NOMO-1 treated with dmso at 0.1 percent for 144 hours (cell line): ENCODE measurements around the gene TNS3.
A peak's percentile ranks its signal among the peaks of the same experiment; 100 is the strongest.

Source experiments
- DNase-seq: peaks from one replicate; lab custom pipeline; 2025; ENCODE audit not compliant: unreplicated experiment; lab: John Stamatoyannopoulos, UW

Gene TNS3

GRCh38 chr7:47508389-47509380 is 73.2 kb downstream of the TNS3 start:
- DNase-seq: no peak

DNA sequence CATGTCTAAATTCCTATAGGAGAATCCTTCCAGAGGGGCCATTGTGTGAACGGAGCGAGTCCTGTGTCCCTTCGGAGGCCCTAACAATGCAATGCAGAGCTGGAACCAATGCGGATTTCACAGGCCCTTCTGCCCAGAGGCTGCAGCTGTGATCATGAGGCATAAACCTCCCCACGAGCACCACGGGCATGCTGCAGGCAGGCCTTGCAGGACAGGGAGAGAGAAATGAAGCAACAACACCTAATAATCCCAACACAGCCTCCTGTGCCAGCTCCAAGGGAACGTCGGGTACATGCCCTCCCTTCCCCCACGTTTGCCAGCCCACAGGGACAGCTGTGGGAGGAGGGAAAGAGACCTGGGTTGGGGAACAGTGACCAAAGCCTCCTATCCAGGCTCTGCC is 74.4 kb downstream of the TNS3 start:
- DNase-seq: no peak

DNA sequence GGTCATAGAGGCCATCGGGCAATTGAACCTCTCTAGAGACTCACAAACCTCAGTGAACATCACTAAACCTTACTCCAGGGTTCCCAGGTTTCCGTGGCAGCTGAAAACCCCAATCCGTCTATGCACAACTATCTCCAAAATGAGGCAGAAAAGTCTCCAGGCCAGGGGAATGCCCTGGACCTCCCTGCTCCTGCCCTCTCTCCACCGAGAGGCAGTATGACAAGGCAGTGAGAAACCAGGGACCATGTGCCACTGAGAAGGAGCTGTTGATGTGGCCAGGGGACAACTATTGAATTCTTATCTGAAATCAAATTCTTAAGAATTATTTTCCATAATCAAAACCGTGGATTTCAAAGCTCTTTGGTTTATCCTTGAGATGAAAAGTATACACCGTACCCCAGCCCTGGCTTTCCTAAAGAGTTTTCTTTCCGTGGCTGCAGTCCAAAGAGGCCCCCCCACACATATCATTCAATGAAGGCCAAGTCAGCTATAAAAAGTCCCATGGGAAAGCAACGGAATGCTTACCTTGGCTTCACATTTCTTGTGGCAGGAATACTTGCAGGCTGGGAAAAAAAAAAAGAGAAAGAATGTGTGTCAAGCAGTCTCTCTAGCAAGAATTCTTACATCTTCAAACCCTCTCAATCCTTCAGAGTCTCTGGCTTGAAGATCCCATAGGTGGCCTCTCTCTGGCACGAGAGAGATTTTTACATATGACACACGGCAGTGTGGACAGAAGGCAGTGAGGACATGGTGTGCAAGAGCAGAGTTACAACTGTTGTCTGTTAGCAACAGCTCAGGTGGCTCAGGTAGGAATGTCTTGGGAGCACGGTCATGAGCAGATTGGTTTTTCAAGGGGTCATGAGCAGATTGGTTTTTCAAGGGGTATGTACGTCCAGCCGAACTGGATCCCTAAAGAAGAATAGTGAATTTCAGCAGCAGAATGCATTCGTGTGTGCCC is 75.2 kb downstream of the TNS3 start:
- DNase-seq: no peak

DNA sequence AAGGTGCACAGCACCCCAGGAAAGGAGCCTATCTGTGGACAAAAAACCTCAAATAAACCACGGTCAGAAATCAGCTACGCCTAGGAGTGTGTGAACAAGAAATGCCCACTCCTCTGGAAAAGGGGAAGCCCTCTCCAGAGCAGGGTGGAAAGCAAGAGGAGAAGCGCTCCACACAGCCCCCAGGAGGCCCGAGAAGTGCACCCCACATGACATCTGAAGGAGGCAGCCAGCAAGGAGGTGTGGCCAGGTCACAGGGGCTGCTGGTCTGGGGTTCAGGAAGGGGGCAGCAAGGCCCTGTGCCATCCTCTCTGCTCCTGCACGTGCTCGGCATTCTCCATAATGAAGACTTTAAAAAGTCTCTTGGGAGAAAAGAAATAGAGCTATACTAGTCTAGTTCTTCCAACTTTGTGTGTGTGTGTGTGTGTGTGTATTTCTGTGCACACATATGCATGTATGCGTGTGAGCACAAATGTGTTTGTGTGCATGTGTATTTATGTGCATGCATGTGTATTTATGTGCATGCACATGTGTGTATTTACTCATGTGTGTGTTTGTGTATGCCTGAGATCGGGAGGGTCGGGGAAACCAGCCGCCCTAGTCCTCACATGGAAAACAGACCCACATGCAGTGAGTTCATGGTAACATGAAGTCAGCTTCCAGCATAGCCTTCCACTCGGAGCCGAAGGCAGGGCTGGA is 76.5 kb downstream of the TNS3 start:
- no peak for DNase-seq

GRCh38 chr7:47504551-47505311 is 77.2 kb downstream of the TNS3 start:
- no peak for DNase-seq

DNA sequence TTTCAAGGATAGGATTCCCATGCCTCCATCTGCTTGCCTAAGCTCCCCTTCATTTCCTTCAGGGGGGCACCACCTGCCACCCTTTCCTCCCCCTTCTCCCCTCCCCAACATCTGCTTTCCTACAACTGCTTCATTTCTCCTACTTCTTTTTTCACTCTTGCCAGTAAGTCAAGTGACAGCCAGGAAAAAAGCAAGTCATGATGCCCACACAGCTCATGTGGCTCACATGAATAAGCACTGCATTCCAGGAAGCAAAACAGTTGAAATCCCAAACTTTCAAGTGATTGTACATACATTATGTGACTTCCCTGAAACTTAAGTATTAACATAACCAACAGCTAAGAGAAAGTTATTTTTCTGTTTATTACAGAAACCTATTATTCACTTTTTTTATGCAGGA is 78.6 kb downstream of the TNS3 start:
- no peak for DNase-seq

DNA sequence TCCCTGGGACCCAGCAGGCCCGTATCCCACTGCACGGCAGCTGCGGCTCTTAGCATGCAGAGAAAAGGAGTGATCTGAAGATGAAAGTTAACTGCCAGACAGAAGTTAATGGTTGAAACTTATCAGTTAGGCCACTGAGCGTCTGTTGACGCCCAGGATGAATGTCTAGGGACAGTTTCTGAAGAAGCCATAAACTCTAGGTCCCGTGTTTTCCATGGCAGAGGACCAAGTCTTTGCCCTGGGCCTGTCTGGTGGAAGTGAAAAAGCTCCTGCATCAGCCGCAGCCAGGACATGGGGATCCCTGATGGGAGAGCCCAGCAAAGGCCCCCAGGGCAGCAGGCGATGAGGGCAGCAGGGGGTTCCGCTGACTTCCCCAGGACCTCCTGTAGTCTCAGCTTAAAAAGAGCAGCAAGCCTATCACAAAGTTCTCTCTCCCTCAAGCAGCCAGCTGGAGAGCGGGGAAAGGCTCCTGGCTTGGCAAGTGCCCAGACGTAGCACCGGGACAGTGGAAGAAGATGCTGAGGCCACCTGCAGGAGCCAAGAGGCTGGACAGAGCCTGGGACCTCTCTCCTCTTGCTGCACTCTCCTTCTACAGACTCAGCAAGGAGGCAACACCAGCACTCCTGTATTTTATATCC is 79.6 kb downstream of the TNS3 start:
- DNase-seq: no peak

GRCh38 chr7:47501406-47501805 is 80.5 kb downstream of the TNS3 start:
- no peak for DNase-seq

DNA sequence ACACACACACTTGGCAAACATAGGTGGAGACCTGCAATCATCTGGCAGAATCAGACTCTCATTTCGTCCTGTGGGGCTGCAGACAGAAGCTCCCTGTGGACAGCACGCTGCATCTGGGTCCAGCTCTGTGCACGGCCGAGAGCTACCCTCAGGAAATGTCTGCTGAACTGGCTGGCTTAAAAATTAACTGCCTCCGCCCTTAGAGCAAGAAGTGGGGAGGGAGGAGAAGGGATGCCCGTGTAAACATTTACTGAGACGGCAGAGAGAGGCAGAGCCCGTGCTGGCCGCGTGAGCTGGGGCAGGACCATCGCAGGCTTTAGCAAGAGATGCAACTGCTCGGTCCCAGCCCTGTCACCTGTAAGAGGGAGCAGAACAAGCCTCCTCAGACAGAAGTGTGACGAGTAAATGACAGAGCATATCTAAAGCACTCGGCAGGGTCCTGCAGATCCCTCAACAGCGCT is 81.8 kb downstream of the TNS3 start:
- DNase-seq: no peak

DNA sequence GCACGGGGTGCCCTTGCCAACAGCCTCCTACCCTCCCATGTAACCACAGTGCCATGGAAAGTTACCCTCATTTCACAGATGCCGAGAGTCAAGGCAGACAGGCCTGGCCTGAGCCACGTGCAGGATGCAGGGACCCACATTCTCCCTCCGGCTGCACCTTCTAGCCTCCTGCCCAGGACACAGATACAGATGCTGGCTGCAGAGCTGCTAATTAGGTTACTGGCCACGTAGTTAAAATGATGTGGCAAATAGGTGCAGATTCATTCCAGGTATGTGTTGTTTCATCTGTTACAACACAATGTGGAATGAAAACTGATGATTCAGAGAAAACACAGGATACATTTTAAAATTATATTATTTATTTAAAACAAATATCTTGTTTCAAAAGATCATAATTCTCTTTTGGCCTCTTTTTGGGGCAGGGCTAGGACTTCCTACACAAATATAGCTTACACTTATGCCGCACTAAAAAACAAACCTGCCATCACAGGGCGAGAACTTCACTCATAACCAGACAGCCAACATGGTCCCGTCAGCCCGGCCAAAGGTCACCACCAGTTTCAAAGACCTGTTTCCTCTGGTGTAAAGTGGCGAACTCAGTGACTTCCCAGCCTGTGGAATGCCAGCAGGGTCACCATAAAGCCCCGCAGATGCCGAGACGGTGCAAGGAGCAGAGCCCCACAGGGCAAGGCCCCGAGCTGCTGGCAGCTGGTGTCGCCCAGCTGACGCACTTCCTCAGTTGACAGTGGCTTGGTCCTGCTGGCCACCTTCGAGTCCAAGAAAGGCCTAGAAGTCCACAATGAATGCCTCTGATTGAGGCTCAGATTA is 83.5 kb downstream of the TNS3 start:
- DNase-seq: no peak

DNA sequence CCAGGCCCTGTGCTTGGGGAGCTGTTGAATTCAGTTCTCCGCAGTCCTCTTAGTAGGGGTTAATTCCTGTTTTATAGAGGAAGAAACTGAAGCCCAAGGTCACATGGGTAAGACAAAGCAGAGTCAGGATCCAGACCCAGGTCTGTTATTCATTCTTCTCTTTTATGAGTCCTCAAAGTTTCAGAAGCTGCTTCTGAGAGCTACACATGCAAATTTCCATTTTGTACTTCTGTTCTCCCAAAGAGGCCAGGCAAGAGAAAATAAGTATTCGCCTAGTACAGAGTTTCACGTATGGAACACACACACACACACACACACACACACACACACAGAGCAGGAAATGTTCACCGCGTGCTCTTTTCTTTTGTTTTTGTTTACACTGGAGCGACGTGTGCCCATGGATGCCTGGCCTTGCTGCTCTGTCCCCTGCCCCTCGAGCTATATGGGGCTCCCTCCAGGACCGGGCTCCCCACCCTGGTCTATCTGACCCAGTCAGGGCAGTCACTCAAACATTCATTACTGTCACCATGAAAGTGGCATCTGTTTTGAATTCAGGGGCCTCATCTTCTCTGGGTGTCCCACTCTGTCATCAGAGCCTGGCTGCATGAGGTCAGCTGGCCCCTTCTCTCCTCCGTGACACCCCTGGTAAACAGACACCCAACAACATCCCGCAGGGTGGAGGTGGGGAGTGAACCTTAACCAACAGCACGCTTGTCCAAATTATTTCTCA is 84.4 kb downstream of the TNS3 start:
- DNase-seq: peak; percentile 46

GRCh38 chr7:47496666-47497065 is 85.2 kb downstream of the TNS3 start:
- no peak for DNase-seq

- no peak for DNase-seq
Observed at GRCh38 chr7:47496056-47496665, 85.8 kb downstream of the TNS3 start.

GRCh38 chr7:47493976-47494911 is 87.7 kb downstream of the TNS3 start:
- DNase-seq: no peak

DNA sequence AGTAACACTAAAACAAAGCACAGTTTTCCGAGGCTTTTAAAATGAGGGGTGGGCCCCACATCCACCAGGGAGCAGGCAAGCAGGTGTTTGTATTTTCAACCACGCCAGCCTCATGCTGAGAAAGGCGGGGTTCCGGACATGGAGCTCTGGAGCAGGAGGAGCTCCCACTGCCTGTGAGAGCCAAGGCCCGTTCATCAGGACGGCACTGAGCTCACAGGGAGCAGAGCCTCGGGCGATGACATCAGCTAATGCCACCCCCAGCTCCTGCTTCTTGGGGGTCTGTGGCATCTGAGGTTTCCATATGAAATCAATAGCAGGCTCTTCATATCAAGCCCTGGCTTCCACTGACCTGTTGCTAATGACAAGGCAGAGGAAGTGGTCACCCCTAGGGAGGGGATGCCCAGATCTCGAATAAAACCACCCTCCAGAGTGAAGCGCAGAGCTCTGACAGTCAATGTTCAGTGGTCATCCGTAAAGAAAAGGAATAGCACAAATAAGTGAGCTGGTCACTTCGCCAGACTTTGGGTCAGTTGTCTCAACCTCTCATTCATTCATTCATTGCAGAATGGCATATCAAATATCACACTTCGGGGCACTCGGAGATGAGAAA is 89.1 kb downstream of the TNS3 start:
- DNase-seq: no peak
